Effector memory CD8-positive, alpha-beta T cell (primary cell): ENCODE results near the gene SLC39A1.

Experiments used
- ATAC-seq: fragments of 150-1000 bp; cut with Tn5 transposase; replicated peaks from 2 replicates; pipeline ENCODE4 v1.10.0; 2021; ENCODE audit warnings: mild to moderate bottlenecking, moderate library complexity
- DNase-seq, 3 experiments: peaks; one replicate each; pipeline ENCODE4 v3.0.0; 2021
- H3K27ac Mint-ChIP-seq, 2 donors: one replicate each; pipeline ENCODE4 v1.8.0; 2022; ENCODE audit warnings: mild to moderate bottlenecking in 2 of 2, mixed read lengths in 2 of 2, moderate library complexity in 2 of 2
- H3K27me3 Mint-ChIP-seq, 2 donors: one replicate each; pipeline ENCODE4 v1.8.0; 2022; ENCODE audit warnings: mixed read lengths in 2 of 2
- H3K36me3 Mint-ChIP-seq: one replicate; pipeline ENCODE4 v1.8.0; 2022; ENCODE audit warnings: mild to moderate bottlenecking, moderate library complexity, mixed read lengths; ENCODE audit not compliant: insufficient read depth
- H3K4me1 Mint-ChIP-seq, 2 donors: one replicate each; pipeline ENCODE4 v1.8.0; 2022; ENCODE audit warnings: low read depth in 2 of 2, mixed read lengths in 2 of 2
- H3K4me3 Mint-ChIP-seq, 2 donors: one replicate each; pipeline ENCODE4 v1.8.0; 2022; ENCODE audit warnings: mild to moderate bottlenecking in 2 of 2, mixed read lengths in 2 of 2, moderate library complexity in 2 of 2
- H3K9me3 Mint-ChIP-seq, 2 donors: one replicate each; pipeline ENCODE4 v1.8.0; 2022; ENCODE audit warnings: mixed read lengths in 2 of 2

Gene SLC39A1

DNA sequence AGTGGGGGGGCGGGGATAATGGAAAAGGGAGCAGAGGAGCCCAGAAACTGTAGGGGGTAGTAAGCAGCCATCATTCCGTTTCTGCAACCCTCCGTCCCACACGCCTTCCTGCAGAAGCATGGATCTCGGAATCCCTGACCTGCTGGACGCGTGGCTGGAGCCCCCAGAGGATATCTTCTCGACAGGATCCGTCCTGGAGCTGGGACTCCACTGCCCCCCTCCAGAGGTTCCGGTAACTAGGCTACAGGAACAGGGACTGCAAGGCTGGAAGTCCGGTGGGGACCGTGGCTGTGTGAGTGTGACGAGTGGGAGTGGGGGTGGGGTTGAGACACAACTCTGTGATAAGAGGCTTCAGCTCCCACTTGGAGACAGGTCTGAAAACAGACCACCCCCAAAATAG lies 5.1 kb upstream of the SLC39A1 start:
- Mint-ChIP-seq H3K27ac (peak overlapping the region in 1 of 2 donors; percentile 98), H3K4me3 (peak overlapping the region; percentile 96 to 99), H3K9me3 (no peaks in the 10 kb centered on the region), H3K27me3 (no peaks in the 10 kb centered on the region), H3K4me1 (peaks cover 31 to 34% of the 10 kb centered on the region in 2 donors), H3K36me3 (peaks cover 8% of the 10 kb centered on the region)
- DNase-seq (no peak), ATAC-seq (no peak)

DNA sequence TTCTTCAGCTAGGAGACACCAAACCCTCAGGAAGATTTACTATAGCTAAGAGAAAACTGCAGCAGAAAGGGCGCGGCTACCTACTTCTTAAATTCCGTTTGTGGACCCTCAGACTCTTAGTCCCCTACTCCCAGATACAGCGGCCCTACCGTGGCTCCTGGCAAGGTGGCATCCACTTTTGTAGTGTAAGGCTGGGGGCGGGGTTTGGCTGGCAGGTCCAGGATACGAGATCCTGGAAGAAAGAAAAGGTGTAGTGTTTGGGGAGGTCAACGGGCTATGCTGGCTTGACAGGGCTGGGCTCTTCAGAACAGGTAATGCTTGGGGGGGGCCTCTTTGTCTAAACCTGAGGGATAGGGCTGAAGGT lies 4.6 kb upstream of the SLC39A1 start:
- H3K27me3 Mint-ChIP-seq: no peaks in the 10 kb centered on the region
- H3K27ac Mint-ChIP-seq: peak overlapping the region; percentile 92 to 98
- no peak for DNase-seq
- peaks cover 8% of the 10 kb centered on the region for H3K36me3 Mint-ChIP-seq
- H3K4me3 Mint-ChIP-seq: peak overlapping the region; percentile 96 to 99
- no peaks in the 10 kb centered on the region for H3K9me3 Mint-ChIP-seq
- no peak for ATAC-seq
- peaks cover 31 to 34% of the 10 kb centered on the region in 2 donors for H3K4me1 Mint-ChIP-seq

- H3K4me1 Mint-ChIP-seq: peaks cover 37 to 40% of the 10 kb centered on the region in 2 donors
- peak within 1 kb of the TSS; percentile 92 to 98 for H3K27ac Mint-ChIP-seq
- peak within 1 kb of the TSS; percentile 96 to 99 for H3K4me3 Mint-ChIP-seq
- no peaks in the 10 kb centered on the region for H3K9me3 Mint-ChIP-seq
- no peaks in the 10 kb centered on the region for H3K27me3 Mint-ChIP-seq
- H3K36me3 Mint-ChIP-seq: peaks cover 8% of the 10 kb centered on the region
- DNase-seq (peak; percentile 71 to 77 (median 74)), ATAC-seq (peak; percentile 87)
Observed at GRCh38 chr1:153967107-153967999, 4.0 kb upstream of the SLC39A1 start, which contains the start of gene CREB3L4. CREB3L4 (plus strand) TSS chr1:153967902; CDS start chr1:153968526, 624 bp downstream.

GRCh38 chr1:153963850-153964331 lies 554 bp upstream of the SLC39A1 start:
- Mint-ChIP-seq H3K36me3 (peaks cover 8% of the 10 kb centered on the region), H3K4me3 (peak overlapping the region; percentile 77 to 86), H3K27ac (peak overlapping the region; percentile 87 to 88), H3K27me3 (no peaks in the 10 kb centered on the region), H3K9me3 (no peaks in the 10 kb centered on the region), H3K4me1 (peaks cover 38 to 43% of the 10 kb centered on the region in 2 donors)
- ATAC-seq (no peak), DNase-seq (no peak)

GRCh38 chr1:153962088-153963029 lies 978 bp downstream of the SLC39A1 start:
- H3K9me3 Mint-ChIP-seq: no peaks in the 10 kb centered on the region
- no peaks in the 10 kb centered on the region for H3K27me3 Mint-ChIP-seq
- peak overlapping the region; percentile 77 to 86 for H3K4me3 Mint-ChIP-seq
- ATAC-seq (no peak), DNase-seq (no peak)
- peak overlapping the region; percentile 87 to 88 for H3K27ac Mint-ChIP-seq
- H3K36me3 Mint-ChIP-seq: peaks cover 13% of the 10 kb centered on the region
- peaks cover 36 to 41% of the 10 kb centered on the region in 2 donors for H3K4me1 Mint-ChIP-seq

- no peak overlapping the region for H3K4me3 Mint-ChIP-seq
- H3K27ac Mint-ChIP-seq: peak overlapping the region in 1 of 2 donors; percentile 88
- ATAC-seq: no peak
- H3K27me3 Mint-ChIP-seq: no peaks in the 10 kb centered on the region
- H3K4me1 Mint-ChIP-seq: peaks cover 38 to 44% of the 10 kb centered on the region in 2 donors
- peaks cover 9% of the 10 kb centered on the region for H3K36me3 Mint-ChIP-seq
- H3K9me3 Mint-ChIP-seq: no peaks in the 10 kb centered on the region
- DNase-seq: no peak
Observed at GRCh38 chr1:153961421-153961820, 1.9 kb downstream of the SLC39A1 start.

- peaks cover 40 to 46% of the 10 kb centered on the region in 2 donors for H3K4me1 Mint-ChIP-seq
- H3K27me3 Mint-ChIP-seq: no peaks in the 10 kb centered on the region
- H3K4me3 Mint-ChIP-seq: no peak overlapping the region
- H3K9me3 Mint-ChIP-seq: no peaks in the 10 kb centered on the region
- H3K27ac Mint-ChIP-seq: no peak overlapping the region
- H3K36me3 Mint-ChIP-seq: peaks cover 9% of the 10 kb centered on the region
- no peak for DNase-seq
- no peak for ATAC-seq
Observed at GRCh38 chr1:153960206-153960605, 3.1 kb downstream of the SLC39A1 start.

DNA sequence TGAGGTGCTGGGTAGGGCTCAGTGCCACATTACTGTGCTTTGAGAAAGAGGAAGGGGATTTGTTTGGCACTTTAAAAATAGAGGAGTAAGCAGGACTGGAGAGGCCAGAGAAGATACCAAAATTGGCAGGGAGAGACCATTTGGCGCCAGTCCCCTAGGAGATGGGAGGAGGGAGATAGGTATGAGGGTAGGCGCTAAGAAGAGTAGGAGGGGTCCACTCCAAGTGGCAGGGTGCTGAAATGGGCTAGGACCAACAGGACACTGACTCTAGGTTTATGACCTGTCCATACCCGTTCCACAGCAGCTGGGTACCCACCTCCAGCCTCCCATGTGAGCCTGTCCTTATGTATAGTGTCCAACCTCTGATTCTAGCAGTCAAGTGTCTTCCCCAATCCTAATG lies 3.9 kb downstream of the SLC39A1 start:
- Mint-ChIP-seq H3K9me3 (no peaks in the 10 kb centered on the region), H3K27ac (peak overlapping the region in 1 of 2 donors; percentile 83), H3K36me3 (peaks cover 9% of the 10 kb centered on the region), H3K27me3 (no peaks in the 10 kb centered on the region), H3K4me1 (peaks cover 42 to 45% of the 10 kb centered on the region in 2 donors), H3K4me3 (no peak overlapping the region)
- ATAC-seq: no peak
- DNase-seq: no peak

DNA sequence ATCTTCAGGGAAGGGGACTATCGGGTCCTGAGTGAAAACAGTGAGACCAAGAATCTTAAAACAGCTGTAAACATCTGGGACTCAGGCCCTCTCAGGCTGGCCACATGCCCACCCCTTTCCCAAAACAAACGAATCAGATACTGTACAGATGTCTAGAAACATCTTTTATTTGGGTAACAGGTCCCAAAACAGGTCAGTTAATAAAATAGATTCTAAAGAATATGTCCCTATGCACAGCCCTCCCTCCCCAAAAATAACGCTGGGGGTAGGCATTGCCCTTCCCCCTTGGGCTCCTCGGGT lies 4.4 kb downstream of the SLC39A1 start:
- Mint-ChIP-seq H3K27me3 (no peaks in the 10 kb centered on the region), H3K4me3 (peak overlapping the region; percentile 89 to 90), H3K36me3 (peaks cover 11% of the 10 kb centered on the region), H3K4me1 (peaks cover 44 to 45% of the 10 kb centered on the region in 2 donors), H3K9me3 (no peaks in the 10 kb centered on the region), H3K27ac (peak overlapping the region; percentile 83 to 92)
- DNase-seq (no peak), ATAC-seq (no peak)

DNA sequence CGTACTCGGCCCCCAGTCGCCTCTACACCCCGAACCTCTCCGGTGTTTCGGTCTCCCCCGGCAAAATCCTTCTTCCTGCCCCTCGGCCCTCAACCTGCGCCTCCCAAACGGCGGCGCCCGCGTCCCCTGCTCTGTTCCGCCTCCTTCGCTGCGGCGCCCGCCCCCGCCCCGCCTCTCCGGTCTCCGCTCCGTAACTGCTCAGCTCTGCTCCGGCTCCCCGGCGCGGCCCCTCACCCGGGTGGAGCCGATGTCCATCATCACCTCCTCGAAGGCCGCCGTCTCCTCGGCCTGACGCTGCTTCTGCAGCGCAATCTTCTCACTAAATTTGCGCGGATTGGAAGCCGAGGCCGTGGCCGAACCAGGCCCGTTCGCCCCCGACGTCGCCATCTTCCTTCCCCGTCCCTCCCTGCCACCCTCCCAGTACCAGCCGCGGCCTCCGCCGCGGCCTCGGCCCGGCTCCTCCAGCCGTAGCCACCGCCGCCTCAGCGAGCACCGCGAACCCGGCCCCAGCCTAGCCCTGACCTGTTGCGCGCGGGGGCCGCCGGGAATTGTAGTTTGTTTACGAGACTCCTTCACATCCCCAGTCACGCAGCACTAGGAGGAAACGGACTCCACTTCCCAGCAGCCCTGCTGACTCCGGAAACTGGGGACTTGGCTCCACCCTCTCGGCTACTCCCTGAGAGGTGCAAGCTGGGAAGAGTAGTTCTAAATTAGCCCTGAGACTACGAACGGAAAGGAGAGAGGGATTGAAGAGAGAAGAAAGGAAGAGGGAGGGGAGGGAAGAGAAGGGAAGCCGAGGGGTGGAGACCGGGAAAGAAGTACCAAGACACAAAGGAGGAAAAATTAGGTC lies 5.0 kb downstream of the SLC39A1 start, which contains the start of gene CRTC2:
Gene CRTC2, minus strand, starts transcription at position 502 of the 850 bp plus-strand sequence. Its CDS starts 115 bp downstream, at position 387.
- H3K27me3 Mint-ChIP-seq: no peaks in the 10 kb centered on the region
- peaks cover 14% of the 10 kb centered on the region for H3K36me3 Mint-ChIP-seq
- peak within 1 kb of the TSS; percentile 89 to 90 for H3K4me3 Mint-ChIP-seq
- ATAC-seq (peak; percentile 89), DNase-seq (peak; percentile 95 to 98 (median 97))
- H3K27ac Mint-ChIP-seq: peak within 1 kb of the TSS; percentile 83 to 92
- no peaks in the 10 kb centered on the region for H3K9me3 Mint-ChIP-seq
- peaks cover 42 to 43% of the 10 kb centered on the region in 2 donors for H3K4me1 Mint-ChIP-seq

- peak overlapping the region; percentile 83 to 92 for H3K27ac Mint-ChIP-seq
- no peaks in the 10 kb centered on the region for H3K9me3 Mint-ChIP-seq
- H3K27me3 Mint-ChIP-seq: no peaks in the 10 kb centered on the region
- peak; percentile 25 to 44 (median 32) for DNase-seq
- peaks cover 40 to 41% of the 10 kb centered on the region in 2 donors for H3K4me1 Mint-ChIP-seq
- H3K36me3 Mint-ChIP-seq: peaks cover 20% of the 10 kb centered on the region
- peak; percentile 28 for ATAC-seq
- H3K4me3 Mint-ChIP-seq: peak overlapping the region; percentile 89 to 90
Observed at GRCh38 chr1:153957744-153958110, 5.6 kb downstream of the SLC39A1 start.

DNA sequence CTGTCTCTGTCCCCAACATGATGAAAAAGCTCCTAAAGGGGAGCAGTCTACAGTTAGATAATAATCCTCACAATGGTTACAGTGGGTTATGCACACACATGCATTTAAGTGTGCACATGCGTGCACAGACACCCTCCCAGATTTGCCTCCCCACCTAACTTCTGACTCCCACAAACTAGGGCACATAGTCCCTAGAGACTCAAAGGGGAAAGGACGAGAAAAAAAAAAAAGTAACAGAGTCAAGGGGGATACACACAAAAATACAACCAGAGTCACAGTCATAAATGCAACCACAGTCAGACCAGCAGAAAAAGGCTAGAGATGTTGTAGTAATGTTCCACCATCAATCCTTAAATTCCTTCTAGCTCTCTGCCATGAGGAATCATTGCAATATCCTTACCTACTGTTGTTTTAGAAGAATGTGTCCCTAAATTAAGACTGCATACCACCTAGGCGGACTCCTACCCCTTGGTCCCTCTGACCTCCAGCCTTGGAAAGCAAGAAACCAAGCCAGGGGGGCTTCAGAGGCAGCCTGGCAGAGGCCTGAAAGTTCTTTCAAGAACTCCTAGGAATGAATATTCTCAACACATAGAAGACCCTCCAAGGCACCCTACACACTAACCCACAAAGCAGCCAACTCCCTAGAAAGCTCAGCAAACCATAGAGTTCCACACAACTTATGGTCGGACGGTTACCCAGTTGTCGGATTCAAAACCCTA lies 6.2 kb downstream of the SLC39A1 start:
- Mint-ChIP-seq H3K4me3 (peak overlapping the region; percentile 89 to 90), H3K36me3 (peaks cover 26% of the 10 kb centered on the region), H3K27ac (peak overlapping the region; percentile 83 to 92), H3K4me1 (peaks cover 34 to 39% of the 10 kb centered on the region in 2 donors), H3K9me3 (no peaks in the 10 kb centered on the region), H3K27me3 (no peaks in the 10 kb centered on the region)
- no peak for ATAC-seq
- DNase-seq: no peak
